ENCODE measurements around the gene RBM33.

- TF ChIP-seq TFCP2L1 (CRISPR knock-in tag; IDR thresholded peaks at IDR 0.05) (no peak), CTCF (IDR thresholded peaks at IDR 0.05) (no peak), CBX8 (IDR thresholded peaks at IDR 0.05) (no peak), ZFP36 (IDR thresholded peaks at IDR 0.05; ENCODE audit: borderline replicate concordance, partially characterized antibody) (no peak), USF2 (IDR thresholded peaks at IDR 0.05) (no peak), JUNB (IDR thresholded peaks at IDR 0.05) (no peak), CHD2 (IDR thresholded peaks at IDR 0.05; ENCODE audit: low read length, partially characterized antibody) (no peak)
Measured at GRCh38 chr7:155745737-155746136, 101.3 kb downstream of the RBM33 start.

All from A549 (cell line).